Heart left ventricle (tissue), 16 donors: ENCODE data around the gene C1orf116. TPM values are rescaled to one million over a fixed set of nuclear protein-coding genes. Genes with fewer than 3 reads are reported as not detected.

Experiments
- ATAC-seq, 4 donors: fragments of 200-7000 bp; cut with Tn5 transposase; one replicate each; pipeline ENCODE4 v1.9.1; 2020 to 2022; ENCODE audit warnings: moderate library complexity in 4 of 4, mild to moderate bottlenecking in 3 of 4, moderate number of reproducible peaks in 1 of 4
- DNase-seq, 5 donors: peaks; one replicate each; pipeline ENCODE4 v3.0.0-alpha.2; 2020
- H3K27ac ChIP-seq, 12 donors: fragments of 200-600 bp; sonication (generic) in 4 of 12; one replicate each; pipeline versions ENCODE4 v1.5.0 to v1.8.0; 2016 to 2022; ENCODE audit warnings: mild to moderate bottlenecking in 2 of 12
- H3K27me3 ChIP-seq, 9 donors: fragments of 200-600 bp; sonication (generic) in 2 of 9; one replicate each; pipeline versions ENCODE4 v1.5.1 to v1.8.0; 2016 to 2022; ENCODE audit warnings: mild to moderate bottlenecking in 3 of 9
- H3K36me3 ChIP-seq, 9 donors: fragments of 200-600 bp; sonication (generic) in 2 of 9; one replicate each; pipeline versions ENCODE4 v1.5.0 to v1.8.0; 2018 to 2022; ENCODE audit warnings: mild to moderate bottlenecking in 2 of 9
- H3K4me1 ChIP-seq, 12 donors: fragments of 200-600 bp; sonication (generic) in 4 of 12; one replicate each; pipeline versions ENCODE4 v1.5.0 to v1.8.0; 2016 to 2022; ENCODE audit warnings: mild to moderate bottlenecking in 3 of 12
- H3K4me3 ChIP-seq, 12 donors: fragments of 200-600 bp; sonication (generic) in 4 of 12; one replicate each; pipeline versions ENCODE4 v1.5.0 to v1.8.0; 2017 to 2022; ENCODE audit warnings: mild to moderate bottlenecking in 9 of 12, moderate library complexity in 4 of 12
- H3K9me3 ChIP-seq, 12 donors: fragments of 200-600 bp; sonication (generic) in 4 of 12; one replicate each; pipeline versions ENCODE4 v1.5.0 to v1.8.0; 2016 to 2022; ENCODE audit warnings: mild to moderate bottlenecking in 1 of 12
- POLR2A ChIP-seq, 2 donors: fragments of 450-650 bp; IDR thresholded peaks; one replicate each; pipeline ENCODE4 v1.6.1; 2017; ENCODE audit warnings: antibody characterized with exemption in 2 of 2, mild to moderate bottlenecking in 2 of 2, moderate library complexity in 2 of 2
- WGBS, 4 donors: extraction: QIAGEN DNeasy Blood & Tissue Kit in 2 of 4; methylation state at CpG; one replicate each; pipeline versions ENCODE4 v1.1.5 to v1.1.7; 2013 to 2018; 5-methylcytosine and 5-hydroxymethylcytosine counted together
- intact Hi-C, 10 donors: fragments of 100-400 bp; cut with DNase I; formaldehyde crosslinking; loops; one replicate each; pipeline versions ENCODE4 v1.11.1 to v1.14.2; 2022
- long read RNA-seq, 3 donors: library from polyadenylated mRNA; unstranded; transcript quantifications; one replicate each; pipeline ENCODE4 v2.0.0, GENCODE V29; 2020 to 2021
- polyA plus RNA-seq, 2 donors: library from polyadenylated mRNA; stranded (reverse); fragments of 200-250 nt; gene quantifications; one replicate each; pipeline ENCODE4 v1.2.3, GENCODE V29; 2013
- total RNA-seq, 9 donors: library from RNA; depleted of rRNA in 2 of 9; stranded (reverse); fragments of >200 nt in 2 of 9; fragmentation: NEBNext Ultra II Directional in 3 of 9; extraction: Animal tissue kit (Norgen Biotek cat#: 25700) in 3 of 9; gene quantifications; one replicate each; pipeline versions ENCODE4 v1.1.0 to v1.2.4, GENCODE V29; 2016 to 2023
- TF ChIP-seq, protein P1 (sequence below), 12 donors: fragments of 200-600 bp; sonication (generic) in 4 of 12; IDR thresholded peaks; one replicate each; pipeline versions ENCODE4 v1.5.0 to v1.8.0; 2018 to 2022; ENCODE audit warnings: antibody characterized with exemption in 12 of 12, mild to moderate bottlenecking in 5 of 12
- donor health status: ischemic (EF 13 %, LVEDD 7.1; RV severe dilation, severe dysfunction).
- donor health status: healthy with polysubstance abuse.
- donor health status: DM: no; HTN: yes; CAD: no.
- donor health status: DM: no; HTN: no; CAD: no.
- donor health status: ischemic (EF 25% LVEDD 6.9; RV normal size, moderate dysfunction).
- donor health status: ischemic (EF 25% LVEDD 5.7; RV mildly dilated, moderate dysfunction).
- donor health status: healthy.
- donor health status: DM: yes; HTN: yes; CAD: no.
- donor health status: ischemic (EF 35%, LVEDD 5.7; RV mildly dilated, moderate dysfunction).
- donor health status: nonischemic (EF 11% LVEDD 7.7; RV severe dilation, severe dysfunction).
- donor health status: DM: yes; HTN: yes; CAD: no.
- donor health status: PGD.
- donor health status: ischemic (EF 29% LVEDD 5.4; RV normal size, mild dysfunction).
- donor health status: nonischemic (EF 23%, LVEDD 6.1; RV moderate dilation, normal function).

The C1orf116 gene
- total RNA-seq = 1 to 10 TPM in 3 of 9 donors, under 1 TPM in 6; 0.42 to 3.3 (median 0.85) TPM
- polyA plus RNA-seq = under 1 TPM; 0.08 to 0.28 TPM
- long read RNA-seq, donor 1, full-length matches to known transcripts = 1 of 2 reads
- long read RNA-seq, donor 1, partial matches to known transcripts = 0 of 2 reads
- long read RNA-seq, donor 1, other reads (novel, unspliced or antisense) = 1 of 2 reads
- long read RNA-seq, donor 2 = 0 reads
- long read RNA-seq, donor 3 = 0 reads

GRCh38 chr1:207032528-207033017 lies at the start of gene C1orf116:
Gene C1orf116, minus strand, starts transcription at chr1:207032756. Its CDS starts 5,158 bp downstream, at chr1:207027598.
- Histone ChIP-seq H3K4me3 (no peak within 1 kb of the TSS), H3K27me3 (peaks cover 0 to 6% (median 0%) of the 10 kb centered on the region in 9 donors), H3K4me1 (peaks cover 0 to 10% (median 0%) of the 10 kb centered on the region in 12 donors), H3K27ac (no peak within 1 kb of the TSS), H3K36me3 (no peaks in the 10 kb centered on the region), H3K9me3 (no peaks in the 10 kb centered on the region)
- TF ChIP-seq POLR2A (IDR thresholded peaks at IDR 0.05) = no peak
- TF ChIP-seq, protein P1, sequence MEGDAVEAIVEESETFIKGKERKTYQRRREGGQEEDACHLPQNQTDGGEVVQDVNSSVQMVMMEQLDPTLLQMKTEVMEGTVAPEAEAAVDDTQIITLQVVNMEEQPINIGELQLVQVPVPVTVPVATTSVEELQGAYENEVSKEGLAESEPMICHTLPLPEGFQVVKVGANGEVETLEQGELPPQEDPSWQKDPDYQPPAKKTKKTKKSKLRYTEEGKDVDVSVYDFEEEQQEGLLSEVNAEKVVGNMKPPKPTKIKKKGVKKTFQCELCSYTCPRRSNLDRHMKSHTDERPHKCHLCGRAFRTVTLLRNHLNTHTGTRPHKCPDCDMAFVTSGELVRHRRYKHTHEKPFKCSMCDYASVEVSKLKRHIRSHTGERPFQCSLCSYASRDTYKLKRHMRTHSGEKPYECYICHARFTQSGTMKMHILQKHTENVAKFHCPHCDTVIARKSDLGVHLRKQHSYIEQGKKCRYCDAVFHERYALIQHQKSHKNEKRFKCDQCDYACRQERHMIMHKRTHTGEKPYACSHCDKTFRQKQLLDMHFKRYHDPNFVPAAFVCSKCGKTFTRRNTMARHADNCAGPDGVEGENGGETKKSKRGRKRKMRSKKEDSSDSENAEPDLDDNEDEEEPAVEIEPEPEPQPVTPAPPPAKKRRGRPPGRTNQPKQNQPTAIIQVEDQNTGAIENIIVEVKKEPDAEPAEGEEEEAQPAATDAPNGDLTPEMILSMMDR (IDR thresholded peaks at IDR 0.05) = no peak
- intact Hi-C loops = no loop called here
- no peak for DNase-seq
- ATAC-seq = peak in 3 of 4 donors; percentile 50 to 61 (median 57)
- WGBS, 4 donors = 17 to 33% (median 28%) methylated on average over 1 of the region's 1 CpG

GRCh38 chr1:207081806-207082205 lies 49.2 kb upstream of the C1orf116 start:
- Histone ChIP-seq H3K27me3 (no peaks in the 10 kb centered on the region), H3K4me1 (peaks cover 0 to 19% (median 5%) of the 10 kb centered on the region in 12 donors), H3K9me3 (no peaks in the 10 kb centered on the region), H3K36me3 (peaks cover 0 to 46% (median 15%) of the 10 kb centered on the region in 9 donors), H3K4me3 (no peak overlapping the region), H3K27ac (no peak overlapping the region)
- no peak for DNase-seq
- 82 to 89% (median 85%) methylated on average over 2 of the region's 2 CpGs for WGBS, 4 donors
- no peak for ATAC-seq
- intact Hi-C loops = loop anchor here in 5 of 10 donors (5.0 to 10.0 kb wide), 5 partner anchors 240 to 420 kb away; partner anchors contain the start of genes CD55 (in 2 of the 5) and CR1 (in 2 of the 5)
- TF ChIP-seq, protein P1 (IDR thresholded peaks at IDR 0.05) = no peak
- TF ChIP-seq POLR2A (IDR thresholded peaks at IDR 0.05) = no peak

DNA sequence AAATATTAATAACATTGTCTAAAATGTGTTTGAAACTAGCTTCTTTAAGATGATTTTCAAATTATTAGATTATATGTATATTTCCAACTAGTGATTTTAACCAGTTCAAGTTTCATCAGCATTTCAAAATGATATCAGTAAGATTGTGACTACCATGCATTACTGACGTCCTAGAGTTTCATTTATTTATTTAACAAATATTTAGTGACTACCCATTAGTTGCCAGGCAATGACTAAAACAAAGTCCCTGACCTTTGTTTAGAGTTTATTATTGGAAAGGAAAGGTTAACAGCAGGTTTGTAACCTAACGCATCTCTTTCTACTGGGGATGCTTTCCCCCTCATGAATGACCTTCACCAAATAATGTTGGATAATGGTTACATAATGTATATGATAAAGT lies 48.5 kb upstream of the C1orf116 start:
- Histone ChIP-seq H3K27me3 (no peaks in the 10 kb centered on the region), H3K36me3 (peaks cover 0 to 50% (median 15%) of the 10 kb centered on the region in 9 donors), H3K9me3 (no peaks in the 10 kb centered on the region), H3K4me1 (peaks cover 0 to 24% (median 10%) of the 10 kb centered on the region in 12 donors), H3K4me3 (no peak overlapping the region), H3K27ac (no peak overlapping the region)
- TF ChIP-seq POLR2A (IDR thresholded peaks at IDR 0.05) = no peak
- DNase-seq (no peak), ATAC-seq (no peak)
- intact Hi-C loops = loop anchor here in 5 of 10 donors (5.0 to 10.0 kb wide), 5 partner anchors 241 to 421 kb away; partner anchors contain the start of genes CD55 (in 2 of the 5) and CR1 (in 2 of the 5)
- WGBS, 4 donors = 45 to 61% (median 49%) methylated on average over 2 of the region's 2 CpGs

GRCh38 chr1:207079706-207080241 lies 47.2 kb upstream of the C1orf116 start:
- Histone ChIP-seq H3K27ac (no peak overlapping the region), H3K36me3 (peaks cover 0 to 63% (median 25%) of the 10 kb centered on the region in 9 donors), H3K27me3 (no peaks in the 10 kb centered on the region), H3K9me3 (no peaks in the 10 kb centered on the region), H3K4me1 (peaks cover 0 to 30% (median 11%) of the 10 kb centered on the region in 12 donors), H3K4me3 (no peak overlapping the region)
- DNase-seq (no peak), ATAC-seq (no peak)
- intact Hi-C loops = loop anchor here in 6 of 10 donors (5.0 to 10.0 kb wide), 7 partner anchors 165 to 423 kb away; partner anchors contain the start of genes CD55 (in 2 of the 6) and CR1 (in 2 of the 6)
- TF ChIP-seq, protein P1 (IDR thresholded peaks at IDR 0.05) = no peak
- TF ChIP-seq POLR2A (IDR thresholded peaks at IDR 0.05) = no peak
- WGBS, 4 donors = 71 to 89% (median 79%) methylated on average over 6 of the region's 6 CpGs
